Calu3 (cell line): Measurements from ENCODE around the gene PDILT. TPM values are rescaled to one million over a fixed set of nuclear protein-coding genes. Genes with fewer than 3 reads are reported as not detected.

Source experiments
- BruUV-seq: library from RNA; stranded (reverse); fragments of 400-500 nt; replicated peaks from 2 replicates; lab custom pipeline; 2021; lab: Mats Ljungman, UMichigan
- CTCF ChIA-PET: fragments of 300-600 bp; sonication (Branson Sonifier 250); formaldehyde crosslinking; loops from one replicate; lab custom pipeline; 2022; ENCODE audit warnings: antibody characterized with exemption; lab: Charles Lee
- DNase-seq: peaks from one replicate; pipeline ENCODE4 v3.0.0; 2022
- H3K27ac Mint-ChIP-seq: one replicate; pipeline ENCODE4 v1.8.0; 2022; ENCODE audit warnings: mixed read lengths; ENCODE audit not compliant: unreplicated experiment
- H3K27me3 Mint-ChIP-seq: one replicate; pipeline ENCODE4 v1.8.0; 2022; ENCODE audit warnings: mixed read lengths; ENCODE audit not compliant: unreplicated experiment
- H3K36me3 Mint-ChIP-seq: one replicate; pipeline ENCODE4 v1.8.0; 2022; ENCODE audit warnings: mild to moderate bottlenecking, moderate library complexity, mixed read lengths; ENCODE audit not compliant: insufficient read depth, unreplicated experiment
- H3K4me1 Mint-ChIP-seq: one replicate; pipeline ENCODE4 v1.8.0; 2022; ENCODE audit warnings: mild to moderate bottlenecking, low read depth, mixed read lengths; ENCODE audit not compliant: unreplicated experiment
- H3K4me3 Mint-ChIP-seq: one replicate; pipeline ENCODE4 v1.8.0; 2022; ENCODE audit warnings: mild to moderate bottlenecking, low read depth, moderate library complexity, mixed read lengths; ENCODE audit not compliant: unreplicated experiment
- H3K9me3 Mint-ChIP-seq: one replicate; pipeline ENCODE4 v1.8.0; 2022; ENCODE audit warnings: low read depth, mixed read lengths; ENCODE audit not compliant: unreplicated experiment
- intact Hi-C: fragments of 100-400 bp; cut with micrococcal nuclease; formaldehyde crosslinking; loops from one replicate; pipeline ENCODE4 v1.10.0; 2022; ENCODE audit not compliant: unreplicated experiment
- total RNA-seq: library from RNA; stranded (reverse); gene quantifications from 2 replicates; pipeline ENCODE4 v1.2.3, GENCODE V29; 2022
- TF ChIP-seq, protein P1 (sequence below): fragments of 200-600 bp; IDR thresholded peaks from one replicate; pipeline ENCODE4 v1.8.0; 2022; ENCODE audit warnings: antibody characterized with exemption; ENCODE audit not compliant: unreplicated experiment

The PDILT gene
- total RNA-seq, 1 experiment from 2014 or later, result not detected

DNA sequence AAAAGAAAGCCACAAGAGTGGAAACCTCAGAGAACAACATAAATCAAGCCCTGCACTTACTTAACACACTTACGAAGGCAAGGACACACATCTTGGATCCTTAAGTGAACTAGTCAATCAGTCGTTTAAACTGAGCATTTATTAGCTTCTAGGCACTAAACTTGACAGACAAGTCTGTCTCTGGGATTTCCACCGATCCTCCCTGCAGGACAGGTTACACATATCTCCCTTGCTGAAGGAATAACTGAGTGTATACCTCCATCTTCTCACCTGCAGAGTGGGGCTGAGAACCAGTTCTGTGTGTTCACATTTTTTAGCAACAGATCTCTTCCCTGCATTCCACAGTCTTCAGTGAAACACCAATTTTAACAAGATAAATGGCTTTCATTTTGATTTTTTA, 86.1 kb downstream of the PDILT start:
- CTCF ChIA-PET, result no interaction called here

DNA sequence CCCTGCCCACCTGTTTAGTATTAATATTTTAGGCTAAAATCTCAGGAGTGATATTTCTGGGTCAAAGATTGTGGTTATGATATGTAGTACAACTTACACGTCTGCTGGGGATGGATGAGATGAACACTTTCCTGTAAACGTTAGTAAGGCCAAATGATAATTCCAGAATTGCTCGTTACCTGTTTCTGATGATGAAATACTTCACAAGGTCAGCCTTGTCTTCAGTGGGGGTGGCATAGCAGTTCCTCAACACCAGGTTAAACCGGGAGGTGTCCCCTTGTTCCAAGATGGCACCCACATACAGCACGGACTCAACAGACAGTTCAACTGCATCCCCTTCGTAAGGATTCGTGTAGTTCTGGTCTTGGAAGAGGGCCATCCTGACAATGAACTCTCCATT, 86.5 kb downstream of the PDILT start:
- Mint-ChIP-seq H3K4me1 (no peaks in the 10 kb centered on the region), H3K27ac (no peak overlapping the region), H3K4me3 (no peak overlapping the region), H3K9me3 (peaks cover 2% of the 10 kb centered on the region), H3K36me3 (no peaks in the 10 kb centered on the region), H3K27me3 (peaks cover 78% of the 10 kb centered on the region)
- BruUV-seq, result no TSS peak
- TF ChIP-seq, protein P1, sequence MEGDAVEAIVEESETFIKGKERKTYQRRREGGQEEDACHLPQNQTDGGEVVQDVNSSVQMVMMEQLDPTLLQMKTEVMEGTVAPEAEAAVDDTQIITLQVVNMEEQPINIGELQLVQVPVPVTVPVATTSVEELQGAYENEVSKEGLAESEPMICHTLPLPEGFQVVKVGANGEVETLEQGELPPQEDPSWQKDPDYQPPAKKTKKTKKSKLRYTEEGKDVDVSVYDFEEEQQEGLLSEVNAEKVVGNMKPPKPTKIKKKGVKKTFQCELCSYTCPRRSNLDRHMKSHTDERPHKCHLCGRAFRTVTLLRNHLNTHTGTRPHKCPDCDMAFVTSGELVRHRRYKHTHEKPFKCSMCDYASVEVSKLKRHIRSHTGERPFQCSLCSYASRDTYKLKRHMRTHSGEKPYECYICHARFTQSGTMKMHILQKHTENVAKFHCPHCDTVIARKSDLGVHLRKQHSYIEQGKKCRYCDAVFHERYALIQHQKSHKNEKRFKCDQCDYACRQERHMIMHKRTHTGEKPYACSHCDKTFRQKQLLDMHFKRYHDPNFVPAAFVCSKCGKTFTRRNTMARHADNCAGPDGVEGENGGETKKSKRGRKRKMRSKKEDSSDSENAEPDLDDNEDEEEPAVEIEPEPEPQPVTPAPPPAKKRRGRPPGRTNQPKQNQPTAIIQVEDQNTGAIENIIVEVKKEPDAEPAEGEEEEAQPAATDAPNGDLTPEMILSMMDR, result no peak
- no peak for DNase-seq
- intact Hi-C loops, result no loop called here
- CTCF ChIA-PET, result no interaction called here

More for the DNA sequence above, 86.1 kb downstream of the PDILT start:
- intact Hi-C loops, result no loop called here
- H3K4me3 Mint-ChIP-seq, result no peak overlapping the region
- no peaks in the 10 kb centered on the region for H3K36me3 Mint-ChIP-seq
- H3K27me3 Mint-ChIP-seq, result peaks cover 78% of the 10 kb centered on the region
- DNase-seq, result no peak
- H3K9me3 Mint-ChIP-seq, result no peaks in the 10 kb centered on the region
- no TSS peak for BruUV-seq
- TF ChIP-seq, protein P1, result no peak
- H3K27ac Mint-ChIP-seq, result no peak overlapping the region
- H3K4me1 Mint-ChIP-seq, result no peaks in the 10 kb centered on the region

GRCh38 chr16:20317117-20317516, 87.4 kb downstream of the PDILT start:
- H3K27ac Mint-ChIP-seq, result no peak overlapping the region
- no peaks in the 10 kb centered on the region for H3K4me1 Mint-ChIP-seq
- DNase-seq, result no peak
- no TSS peak for BruUV-seq
- CTCF ChIA-PET, result interaction anchor here (0.6 kb wide), 1 partner anchor 1173 kb away, joined by 3 read pairs; no protein-coding TSS in a partner anchor
- H3K9me3 Mint-ChIP-seq, result peaks cover 2% of the 10 kb centered on the region
- H3K4me3 Mint-ChIP-seq, result no peak overlapping the region
- H3K36me3 Mint-ChIP-seq, result no peaks in the 10 kb centered on the region
- TF ChIP-seq, protein P1, result no peak
- intact Hi-C loops, result no loop called here
- peaks cover 75% of the 10 kb centered on the region for H3K27me3 Mint-ChIP-seq

GRCh38 chr16:20316715-20317114, 87.8 kb downstream of the PDILT start:
- no peak overlapping the region for H3K4me3 Mint-ChIP-seq
- no peak for DNase-seq
- CTCF ChIA-PET, result interaction anchor here (0.6 kb wide), 1 partner anchor 1172 kb away, joined by 3 read pairs; no protein-coding TSS in a partner anchor
- BruUV-seq, result no TSS peak
- no peak overlapping the region for H3K27ac Mint-ChIP-seq
- no peaks in the 10 kb centered on the region for H3K4me1 Mint-ChIP-seq
- H3K9me3 Mint-ChIP-seq, result peaks cover 2% of the 10 kb centered on the region
- H3K27me3 Mint-ChIP-seq, result peaks cover 71% of the 10 kb centered on the region
- intact Hi-C loops, result no loop called here
- H3K36me3 Mint-ChIP-seq, result no peaks in the 10 kb centered on the region
- TF ChIP-seq, protein P1, result no peak
